Myocyte (in vitro differentiated cells): ENCODE measurements around the gene CDC42BPB. TPM values are rescaled to one million over a fixed set of nuclear protein-coding genes. Genes with fewer than 3 reads are reported as not detected.

Source experiments
- DNase-seq: peaks from one replicate; pipeline ENCODE4 v3.0.0-alpha.2; 2012; ENCODE audit warnings: low read depth
- total RNA-seq: library from RNA; depleted of rRNA; stranded (reverse); fragments of >200 nt; gene quantifications from 2 replicates; pipeline ENCODE4 v1.2.3, GENCODE V29; 2014

The CDC42BPB gene
- total RNA-seq, 1 donor from 2014 or later, result 63.4 TPM

DNA sequence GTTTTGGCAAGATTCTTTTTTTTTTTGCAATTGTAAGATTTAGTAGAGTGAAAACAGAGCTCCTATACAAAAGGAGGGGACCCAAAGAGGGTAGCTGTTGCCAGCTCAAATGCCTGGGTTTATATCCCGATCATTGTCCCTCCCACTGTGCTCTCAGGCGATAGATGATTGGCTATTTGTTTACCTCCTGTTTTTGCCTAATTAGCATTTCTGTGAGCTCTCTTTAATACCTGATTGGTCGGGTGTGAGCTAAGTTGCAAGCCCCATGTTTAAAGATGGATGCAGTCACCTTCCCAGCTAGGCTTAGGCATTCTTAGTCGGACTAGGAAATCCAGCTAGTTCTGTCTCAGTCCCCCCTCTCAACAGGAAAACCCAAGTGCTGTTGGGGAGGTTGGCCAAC is 39.0 kb upstream of the CDC42BPB start:
- DNase-seq, result no peak

DNA sequence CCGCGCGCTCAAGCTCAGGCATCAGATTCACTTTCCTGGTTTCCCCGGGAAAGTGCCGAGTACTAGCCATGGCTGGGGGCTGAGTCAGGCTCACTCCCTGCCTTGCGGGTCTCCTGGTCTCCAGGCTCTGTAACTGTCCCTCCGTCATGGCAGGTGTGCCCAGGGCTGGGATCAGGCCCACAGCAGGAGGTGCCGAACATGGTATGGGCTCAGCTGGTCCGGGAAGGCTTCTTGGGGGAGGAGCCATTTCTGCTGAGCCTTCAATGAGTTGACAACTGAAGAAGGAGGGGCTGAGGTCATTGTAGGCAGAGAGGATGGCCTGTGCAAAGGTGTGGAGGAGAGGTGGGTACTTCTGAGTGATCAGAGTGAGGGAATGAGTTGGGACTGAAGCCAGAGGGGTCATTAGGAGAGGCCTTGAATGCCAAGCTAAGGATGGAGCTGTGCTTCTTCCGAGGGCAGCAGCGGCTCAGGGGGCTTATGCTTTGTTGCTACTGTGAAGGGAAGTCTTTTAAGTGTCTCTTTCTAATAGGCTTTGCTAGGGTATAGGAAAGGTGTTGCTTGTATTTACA is 37.9 kb upstream of the CDC42BPB start:
- no peak for DNase-seq

DNA sequence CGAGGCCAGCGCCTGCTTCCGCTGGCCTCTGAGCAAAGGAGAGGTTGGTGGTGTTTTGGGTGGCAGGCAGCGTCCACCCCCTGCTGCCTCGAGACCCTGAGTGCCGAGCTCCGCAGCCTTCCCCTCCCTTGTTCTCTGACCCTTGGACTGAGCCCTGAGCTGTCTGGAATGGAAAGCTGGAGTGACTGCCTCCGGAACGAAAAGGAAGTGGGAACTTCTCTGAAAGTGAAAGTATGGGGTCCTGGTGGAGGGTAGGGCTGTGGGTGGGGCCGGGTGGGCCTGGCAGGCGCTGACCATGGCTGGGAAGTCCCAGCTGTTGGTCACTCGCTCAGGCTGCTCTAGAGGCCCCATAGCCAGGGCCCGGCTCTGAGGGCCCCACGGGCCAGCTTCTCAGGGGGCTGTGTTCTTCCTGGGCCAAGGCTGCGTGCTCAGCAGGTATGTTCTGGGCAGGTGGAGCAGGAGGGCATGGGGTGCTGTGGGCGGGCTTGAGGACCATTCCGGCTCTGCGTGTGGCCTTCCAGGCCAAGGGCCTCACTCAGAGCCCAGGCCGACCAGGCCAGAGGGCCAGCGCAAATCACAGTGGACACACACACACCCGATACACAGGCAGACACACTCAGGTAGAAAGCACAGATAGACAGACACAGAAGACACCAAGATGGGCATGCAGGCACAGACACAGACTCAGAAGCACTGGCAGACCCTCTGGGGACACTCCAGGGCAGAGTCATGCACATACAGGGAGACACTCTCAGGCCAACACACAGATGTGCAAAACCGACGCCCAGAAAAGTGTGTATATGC is 37.3 kb upstream of the CDC42BPB start, which contains the start of gene EXOC3L4:
TSS of gene EXOC3L4 (plus strand) at position 320 of the 804 bp plus-strand sequence. CDS start 5,495 bp downstream, outside the sequence.
- DNase-seq, result no peak

DNA sequence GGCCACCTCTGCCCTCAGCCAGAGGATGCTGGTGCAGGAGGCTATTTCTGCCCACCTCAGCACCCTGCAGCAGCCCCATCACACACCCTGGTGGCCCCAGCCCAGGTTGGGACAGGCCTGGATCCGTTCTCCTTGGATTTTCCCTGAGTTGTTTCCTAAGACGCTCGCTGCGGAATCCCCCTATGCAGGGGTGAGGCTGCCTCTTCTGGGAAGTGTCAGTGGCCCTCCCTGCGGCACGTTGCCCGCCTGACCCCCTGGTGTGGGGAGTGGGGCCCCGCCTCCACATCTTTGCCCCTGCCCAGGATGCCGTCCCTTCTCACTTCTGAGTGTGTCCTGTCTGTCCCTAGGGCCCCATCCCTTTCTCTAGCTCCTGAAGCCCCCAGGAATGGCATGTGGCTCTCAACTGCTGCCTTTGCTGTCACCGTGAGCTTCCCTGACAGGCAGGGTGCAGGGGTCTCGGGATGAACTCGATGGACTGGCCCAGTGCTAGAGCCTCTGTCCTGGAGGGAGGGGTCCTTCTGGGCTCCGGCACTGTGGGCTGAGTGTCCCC is 36.6 kb upstream of the CDC42BPB start:
- no peak for DNase-seq

DNA sequence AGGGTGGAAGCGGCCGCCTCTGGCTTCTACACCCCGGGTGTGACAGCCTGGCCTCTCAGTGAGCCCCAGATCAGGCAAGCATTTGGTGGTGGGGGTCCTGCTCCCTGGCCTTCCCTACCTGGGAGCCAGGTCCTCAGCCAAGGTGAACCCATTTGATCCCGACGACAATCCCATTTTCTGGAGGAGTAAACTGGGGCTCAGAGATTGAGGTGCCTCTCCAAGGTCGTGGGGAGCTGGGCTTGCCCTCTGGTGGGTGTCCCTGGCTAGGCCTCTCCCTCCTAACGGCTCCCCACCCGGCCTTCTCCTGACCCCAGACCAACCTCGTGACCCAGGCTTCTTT is 34.5 kb upstream of the CDC42BPB start:
- no peak for DNase-seq

DNA sequence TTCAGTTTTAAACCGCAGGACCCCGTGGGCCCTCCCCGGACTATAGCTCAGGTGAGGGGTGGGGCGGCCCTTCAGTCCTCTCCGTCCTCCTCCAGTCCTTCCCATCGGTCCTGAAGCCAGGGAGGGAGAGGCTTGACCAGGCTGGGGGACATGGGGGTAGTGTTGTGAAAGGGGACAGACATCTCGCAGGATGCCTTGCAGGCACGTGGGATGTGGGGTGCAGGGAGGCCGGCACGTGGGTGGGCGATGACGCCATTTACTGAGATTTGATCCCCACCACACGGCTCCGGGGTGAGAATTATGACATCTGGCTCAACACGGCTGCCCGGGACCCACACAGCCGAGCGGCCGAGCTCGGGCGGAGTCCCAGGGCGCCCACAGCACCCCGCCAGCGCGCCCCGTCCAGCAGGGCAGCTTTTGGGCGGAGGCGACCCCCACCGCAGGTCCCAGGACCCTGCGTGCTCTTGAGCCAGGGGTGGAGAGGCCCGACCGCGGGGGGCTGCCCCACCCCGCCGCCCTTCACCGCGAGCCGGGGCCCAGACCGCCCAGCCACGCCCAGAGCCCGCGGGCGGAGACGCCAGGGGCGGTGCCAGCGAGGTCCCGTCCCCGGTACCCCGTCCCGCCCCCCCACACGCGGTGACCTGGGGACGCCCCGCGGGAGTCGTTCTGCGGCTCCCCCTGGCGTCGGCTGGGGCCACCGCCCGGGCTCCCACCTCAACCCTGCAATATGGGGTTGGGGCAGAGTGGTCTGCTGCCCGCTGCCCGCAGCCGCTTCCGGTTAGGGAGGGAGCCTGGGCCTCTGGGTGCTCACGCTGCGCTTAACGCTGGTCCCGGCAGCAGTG is 33.9 kb upstream of the CDC42BPB start:
- DNase-seq, result peak; percentile 46

DNA sequence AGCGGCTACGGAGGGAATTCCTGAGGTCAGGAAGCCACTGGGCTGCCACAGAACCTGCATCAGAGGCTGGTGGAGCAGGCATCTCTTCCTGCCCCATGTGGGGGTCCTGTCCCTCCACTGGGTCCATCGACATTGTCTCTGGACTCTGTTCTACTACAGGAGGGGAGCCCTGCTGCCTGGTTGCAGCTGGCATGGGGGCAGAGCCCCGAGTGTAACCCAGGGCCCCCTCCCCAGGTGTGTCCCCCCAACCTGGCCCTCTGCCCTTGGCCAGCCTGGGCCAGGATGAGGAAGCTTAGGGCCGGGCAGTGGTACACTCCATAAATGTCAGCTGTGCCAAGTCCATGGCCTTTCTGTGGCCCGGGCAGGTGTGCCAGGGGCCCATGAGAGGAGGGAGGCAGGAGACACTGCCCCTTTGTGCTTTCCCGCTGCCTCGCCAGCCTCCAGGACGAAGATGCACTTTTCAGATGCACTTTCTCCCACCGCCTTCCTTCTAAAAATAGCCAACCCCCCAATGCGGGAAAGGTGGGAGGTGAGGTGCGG is 33.2 kb upstream of the CDC42BPB start:
- DNase-seq, result no peak

DNA sequence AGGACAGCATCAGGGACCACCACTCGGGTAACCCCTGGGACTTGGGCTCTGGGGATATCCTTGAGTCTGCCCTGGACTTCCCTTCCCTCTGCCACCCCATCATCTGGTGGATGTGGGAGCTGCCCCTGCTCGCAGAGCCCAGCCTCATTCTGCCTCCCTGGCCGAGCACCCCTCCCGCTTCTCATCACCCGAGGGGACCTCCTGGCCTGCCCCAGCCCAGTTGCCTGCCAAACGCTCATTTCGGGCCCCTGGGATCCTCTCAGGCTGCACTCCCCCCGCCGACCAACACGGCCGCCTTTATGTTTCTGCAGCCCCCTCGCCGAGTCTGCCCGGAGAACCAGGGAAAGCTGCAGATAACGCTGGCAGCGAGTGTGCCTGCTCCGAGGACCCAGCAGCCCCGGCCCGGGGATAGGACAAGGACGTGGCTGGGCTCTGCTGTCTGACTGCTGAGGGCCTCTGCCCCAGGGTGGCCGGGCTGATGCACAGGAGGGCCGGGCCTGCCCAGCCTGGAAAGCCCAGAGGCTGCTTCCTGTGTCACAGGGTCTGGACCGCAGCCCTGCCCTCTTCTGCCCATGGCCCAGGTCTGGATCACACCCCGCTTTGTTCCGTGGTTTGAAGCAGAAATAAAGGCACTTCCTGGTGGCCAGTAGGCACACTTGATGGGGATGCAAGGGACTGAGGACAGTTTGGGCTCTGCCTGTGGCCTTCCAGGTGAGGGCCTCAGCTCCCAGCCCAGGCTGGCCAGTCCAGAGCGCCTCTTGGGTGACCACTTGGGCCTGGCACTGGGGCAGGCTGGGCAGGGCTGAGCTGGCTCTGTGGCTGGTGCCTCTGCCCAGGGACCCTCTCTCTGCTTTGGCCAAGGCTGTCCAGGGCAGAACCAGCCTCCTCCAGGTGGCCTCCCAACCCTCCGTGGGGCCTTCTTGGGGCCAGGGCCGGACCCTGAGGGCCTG is 32.3 kb upstream of the CDC42BPB start:
- no peak for DNase-seq

DNA sequence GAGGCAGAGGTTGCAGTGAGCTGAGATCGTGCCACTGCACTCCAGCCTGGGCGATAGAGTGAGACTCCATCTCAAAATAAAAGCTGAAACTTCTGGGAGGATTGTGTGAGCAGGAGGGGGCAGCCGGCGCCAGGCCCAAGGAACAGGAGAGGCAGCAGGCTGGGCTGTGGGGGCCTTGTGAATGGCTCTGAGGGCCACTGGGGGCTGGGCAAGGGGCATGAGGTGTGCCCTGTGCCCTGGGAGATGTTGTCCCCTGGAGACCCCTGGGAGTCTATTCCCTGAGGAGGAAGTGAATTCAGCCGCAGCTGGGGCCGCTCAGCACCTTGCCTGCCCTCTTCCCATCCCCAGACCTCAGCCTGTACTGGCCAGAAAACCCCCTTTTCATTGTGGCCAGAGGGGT is 31.6 kb upstream of the CDC42BPB start:
- DNase-seq, result no peak

DNA sequence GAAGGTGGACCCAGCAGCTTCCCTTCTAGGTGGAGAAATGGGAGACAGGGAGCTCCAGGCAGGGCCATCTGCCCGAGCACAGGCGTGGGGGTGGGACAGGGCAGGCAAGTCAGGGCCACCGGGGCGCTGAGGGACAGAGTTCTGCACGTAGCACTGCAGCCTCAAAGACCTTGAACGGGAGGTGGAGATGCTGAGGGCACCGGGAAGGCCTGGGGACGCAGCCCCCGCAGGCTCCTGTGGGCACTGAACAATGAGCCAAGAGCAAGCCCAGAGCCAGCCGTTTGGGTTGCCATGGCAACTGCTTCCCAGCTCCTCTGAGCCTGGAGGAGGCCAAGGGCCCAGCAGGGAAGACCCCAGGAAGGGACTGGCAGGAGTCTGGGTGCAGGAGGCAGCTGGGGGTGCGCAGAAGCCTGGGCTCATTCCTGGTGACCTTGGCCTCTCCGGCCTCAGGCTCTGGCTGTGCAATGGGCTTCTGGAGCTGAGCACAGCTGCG is 30.0 kb upstream of the CDC42BPB start:
- no peak for DNase-seq

DNA sequence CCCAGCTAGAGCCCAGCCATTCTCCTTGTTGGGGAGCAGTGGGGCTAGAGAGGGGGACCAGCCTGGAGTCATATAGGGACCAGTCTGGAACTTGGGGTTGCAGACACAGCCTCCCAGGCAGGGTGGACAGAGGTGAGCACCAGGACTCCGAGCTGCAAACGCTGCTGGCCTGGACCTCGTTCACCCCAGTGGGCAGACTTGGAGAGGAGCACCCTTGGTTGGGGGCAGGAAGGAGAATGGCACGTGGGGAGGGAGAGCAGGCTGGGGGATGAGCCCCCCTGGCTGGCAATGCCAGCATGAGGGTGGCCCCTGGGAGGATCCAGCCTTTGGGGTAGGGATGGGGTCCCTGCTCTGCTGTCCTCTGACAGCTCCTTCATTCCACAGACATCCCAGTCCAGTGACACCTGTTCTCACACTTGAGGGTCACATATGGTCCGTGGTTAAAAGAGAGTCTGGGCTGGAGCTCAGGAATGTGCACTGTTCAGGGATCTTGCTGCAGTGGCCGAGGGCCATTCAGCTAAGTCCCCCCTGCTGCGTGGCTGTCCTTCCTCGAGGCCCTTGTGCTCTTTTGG is 29.5 kb upstream of the CDC42BPB start:
- peak; percentile 72 for DNase-seq

DNA sequence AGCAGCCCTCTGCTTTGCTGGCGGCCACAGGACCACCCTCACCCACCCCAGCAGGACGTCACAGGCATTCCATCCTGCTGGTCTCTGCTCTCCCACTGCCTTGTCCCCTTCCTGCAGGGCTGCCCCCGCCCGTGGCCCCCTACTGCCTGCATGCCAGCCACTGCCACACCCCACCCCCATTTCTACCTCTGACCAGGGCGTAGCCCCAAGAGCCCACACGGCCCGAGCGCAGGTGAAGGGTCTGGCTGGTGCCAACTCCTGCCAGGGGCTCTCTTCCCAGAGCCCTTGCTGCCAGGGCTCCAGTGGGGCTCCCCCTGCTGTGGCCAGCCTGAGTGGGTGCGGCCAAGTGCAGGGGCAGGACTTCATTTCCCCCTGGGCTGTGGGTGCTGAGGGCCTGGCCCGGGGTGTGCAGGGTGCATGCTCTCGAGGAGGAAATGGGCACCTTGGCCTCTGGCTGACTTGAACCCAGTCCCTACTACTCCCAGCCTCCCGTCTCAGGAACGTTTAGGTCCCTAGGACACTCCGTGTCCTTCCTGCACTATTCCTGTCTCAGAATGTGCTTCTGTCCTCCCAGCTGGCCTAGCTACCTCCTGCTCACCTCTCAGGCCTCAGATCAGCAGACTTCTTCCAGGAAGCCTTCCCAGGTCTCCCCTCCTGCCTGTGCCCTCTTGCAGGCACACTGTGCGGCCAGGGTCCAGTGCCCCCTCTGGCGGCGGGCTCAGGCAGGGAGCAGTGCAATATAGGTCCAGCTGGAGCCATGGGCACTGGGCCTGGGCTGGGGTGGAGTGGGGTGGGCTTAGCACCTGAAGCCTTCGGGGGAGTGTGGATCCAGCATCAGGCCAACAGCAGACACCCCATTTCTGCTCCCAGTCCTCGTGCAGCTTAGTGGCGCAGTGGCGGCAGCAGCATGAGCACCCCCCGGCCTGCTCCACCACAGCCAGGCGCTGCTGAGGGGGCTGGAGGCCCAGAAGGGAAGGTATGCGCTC is 28.1 kb upstream of the CDC42BPB start:
- no peak for DNase-seq

DNA sequence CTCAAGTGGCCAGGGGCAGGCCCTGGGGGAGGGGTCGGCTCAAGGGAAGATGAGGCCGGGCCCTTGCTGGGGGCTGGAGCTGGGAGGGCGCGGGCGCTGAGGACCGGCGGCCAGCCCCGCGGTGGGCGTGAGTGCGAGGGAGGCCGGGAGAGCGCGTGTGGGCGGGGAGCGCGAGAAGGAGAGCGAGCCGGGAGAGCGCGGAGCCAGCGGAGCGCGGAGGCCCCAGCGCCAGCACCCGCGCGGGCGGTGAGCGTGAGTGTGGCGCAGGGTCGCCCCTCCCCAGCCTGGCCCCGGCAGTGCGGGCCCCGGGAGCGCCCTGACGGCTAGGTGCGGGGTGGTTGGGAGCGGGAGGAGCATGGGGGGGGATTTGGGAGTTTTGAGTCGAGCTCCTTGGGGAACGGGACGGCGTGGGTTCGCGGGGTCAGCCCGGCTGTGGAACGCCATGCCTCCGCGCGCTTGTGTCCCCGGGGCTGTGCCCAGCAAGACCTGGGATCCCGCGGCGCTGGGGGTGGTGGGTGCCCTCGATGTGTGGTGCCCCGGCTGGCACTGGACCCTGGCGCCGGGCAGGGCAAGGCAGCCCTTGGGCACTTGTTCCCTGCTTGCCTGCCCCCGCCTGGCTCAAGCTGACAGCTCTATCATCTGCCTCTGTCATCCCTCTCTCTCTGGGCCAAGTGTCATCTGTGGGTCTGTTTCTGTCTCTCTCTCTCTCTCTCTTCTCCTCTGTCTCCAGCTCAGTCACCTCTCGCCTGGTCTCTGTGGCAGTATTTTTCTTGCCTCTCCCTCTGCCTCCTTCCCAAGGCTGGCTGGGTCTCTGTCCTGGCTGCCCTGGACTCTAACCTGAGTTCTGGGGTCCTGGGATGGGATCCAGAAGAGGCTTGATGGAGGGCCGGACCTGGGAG is 26.9 kb upstream of the CDC42BPB start, which contains the start of gene LBHD2:
TSS of gene LBHD2 (plus strand) at position 190 of the 899 bp plus-strand sequence. CDS start 1,803 bp downstream, outside the sequence.
- DNase-seq, result no peak

DNA sequence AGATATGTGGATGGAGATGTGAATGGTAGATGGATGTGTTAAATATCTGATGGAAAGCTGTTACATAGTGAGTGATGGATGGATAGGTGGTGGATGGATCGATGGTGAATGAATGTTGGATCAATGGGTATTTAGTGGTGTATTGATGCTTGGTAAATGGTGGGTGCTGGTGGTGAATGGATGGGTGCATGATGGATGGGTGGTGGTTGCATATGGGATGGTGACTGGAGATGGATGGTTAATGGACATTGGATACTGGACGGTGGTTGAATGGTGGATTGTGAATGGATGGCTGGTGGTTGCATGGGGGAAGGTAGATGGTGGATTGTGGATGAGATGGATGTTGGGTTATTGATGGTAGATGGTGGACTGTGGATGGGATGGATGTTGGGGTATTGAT is 24.6 kb upstream of the CDC42BPB start:
- DNase-seq, result no peak

DNA sequence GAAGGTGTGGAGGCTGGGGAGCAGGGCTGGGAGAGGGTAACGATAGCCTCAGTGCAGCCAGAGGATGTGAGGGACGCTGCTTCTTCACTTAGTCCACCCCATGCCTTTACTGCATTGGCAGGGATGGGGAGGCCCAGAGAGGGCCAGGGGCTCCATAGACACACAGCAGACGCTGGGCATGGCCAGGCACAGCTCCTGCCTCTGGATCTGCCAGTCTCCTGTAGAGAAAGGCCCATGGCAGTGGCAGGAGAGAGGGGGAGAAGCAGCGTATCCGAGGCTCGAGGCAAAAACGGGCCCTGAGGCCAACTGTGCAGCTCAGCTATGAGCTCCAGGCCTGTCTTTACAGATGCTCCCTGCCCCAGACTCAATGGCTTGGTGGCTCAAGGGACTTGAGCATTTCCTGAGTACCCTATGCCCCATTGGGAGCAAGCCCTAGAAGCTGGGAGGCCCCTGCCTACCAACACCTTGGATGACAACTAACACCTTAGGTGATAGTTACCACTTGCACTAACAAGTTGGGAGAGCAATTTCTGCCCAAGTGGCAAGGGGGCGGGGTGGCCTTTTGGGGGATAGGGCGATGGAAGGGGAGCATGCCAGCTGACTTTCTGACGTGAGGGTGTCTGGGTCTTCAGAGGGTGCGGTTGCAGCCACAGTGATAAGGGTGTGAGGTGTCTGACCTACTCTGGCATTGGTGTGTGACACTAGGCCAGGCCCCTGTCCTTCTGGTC is 21.7 kb upstream of the CDC42BPB start:
- no peak for DNase-seq

DNA sequence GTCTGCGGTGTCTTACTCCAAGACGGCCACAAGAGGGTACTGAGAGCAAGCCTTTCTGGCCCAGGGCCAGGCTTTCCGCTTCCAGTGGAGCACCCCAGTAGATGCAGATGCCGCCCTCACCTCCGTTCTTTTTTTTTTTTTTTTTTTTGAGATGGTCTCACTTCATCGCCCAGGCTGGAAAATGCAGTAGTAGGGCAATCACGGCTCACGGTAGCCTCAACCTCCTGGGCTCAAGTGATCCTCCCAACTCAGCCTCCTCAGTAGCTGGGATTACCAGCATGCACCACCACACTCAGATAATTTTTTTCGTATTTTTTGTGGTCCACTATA is 21.0 kb upstream of the CDC42BPB start:
- peak; percentile 81 for DNase-seq
